GM18907 (cell line): ENCODE data around the gene HNRNPR.
"Not testable (repeated sequence)": the region's sequence is repeated elsewhere in the genome, so short reads cannot be mapped to it uniquely, and the experiment has no call there.

Experiments
- ATAC-seq: cut with Tn5 transposase; IDR thresholded peaks from one replicate; pipeline ENCODE4 v1.9.1; 2021; ENCODE audit warnings: mild to moderate bottlenecking, moderate library complexity; ENCODE audit not compliant: unreplicated experiment

HNRNPR gene

DNA sequence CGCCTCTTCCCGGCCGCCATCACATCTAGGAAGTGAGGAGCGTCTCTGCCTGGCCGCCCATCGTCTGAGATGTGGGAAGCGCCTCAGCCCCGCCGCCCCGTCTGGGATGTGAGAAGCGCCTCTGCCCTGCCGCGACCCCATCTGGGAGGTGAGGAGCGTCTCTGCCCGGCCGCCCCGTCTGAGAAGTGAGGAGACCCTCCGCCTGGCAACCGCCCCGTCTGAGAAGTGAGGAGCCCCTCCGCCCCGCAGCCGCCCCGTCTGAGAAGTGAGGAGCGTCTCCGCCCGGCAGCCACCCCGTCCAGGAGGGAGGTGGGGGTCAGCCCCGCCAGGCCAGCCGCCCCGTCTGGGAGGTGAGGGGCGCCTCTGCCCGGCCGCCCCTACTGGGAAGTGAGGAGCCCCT is 86.7 kb downstream of the HNRNPR start:
- ATAC-seq = not testable (repeated sequence)
